SK-N-SH (cell line): ENCODE results near the gene TMEM117.

Experiments
- CTCF ChIP-seq: fragments of 200-600 bp; sonication (generic); IDR thresholded peaks from 2 replicates; pipeline ENCODE4 v1.6.1; 2017; ENCODE audit warnings: antibody characterized with exemption, mild to moderate bottlenecking, moderate library complexity
- EZH2phosphoT487 ChIP-seq: fragments of 200-600 bp; sonication (generic); IDR thresholded peaks from 2 replicates; pipeline ENCODE4 v1.6.1; 2017; ENCODE audit warnings: low read depth, mixed run types, mild to moderate bottlenecking, antibody characterized with exemption, moderate library complexity, borderline replicate concordance
- FOSL2 ChIP-seq: IDR thresholded peaks from 2 replicates; pipeline ENCODE4 v1.4.0; 2012; ENCODE audit warnings: low read depth, mild to moderate bottlenecking, moderate library complexity, borderline replicate concordance
- MAX ChIP-seq: IDR thresholded peaks from 2 replicates; pipeline ENCODE4 v1.4.0; 2012; ENCODE audit warnings: low read depth
- NFIC ChIP-seq: IDR thresholded peaks from 2 replicates; pipeline ENCODE4 v1.4.0; 2012; ENCODE audit warnings: borderline replicate concordance
- PBX3 ChIP-seq: IDR thresholded peaks from 2 replicates; pipeline ENCODE4; 2012
- POLR2AphosphoS5 ChIP-seq: IDR thresholded peaks from 2 replicates; pipeline ENCODE4 v1.6.1; 2012; ENCODE audit warnings: low read depth, low read length
- RAD21 ChIP-seq: IDR thresholded peaks from 2 replicates; pipeline ENCODE4 v1.6.1; 2012; ENCODE audit warnings: mild to moderate bottlenecking, low read length
- SMC3 ChIP-seq: IDR thresholded peaks from 2 replicates; pipeline ENCODE4 v1.6.1; 2012; ENCODE audit warnings: low read depth, low read length, improper control_type of control experiment
- TCF12 ChIP-seq: IDR thresholded peaks from 2 replicates; pipeline ENCODE4 v1.4.0; 2012
- TEAD4 ChIP-seq: IDR thresholded peaks from 2 replicates; pipeline ENCODE4 v1.4.0; 2012; ENCODE audit warnings: mild to moderate bottlenecking, borderline replicate concordance; ENCODE audit not compliant: insufficient read depth
- USF1 ChIP-seq: IDR thresholded peaks from 2 replicates; pipeline ENCODE4 v1.4.0; 2012; ENCODE audit warnings: low read depth, borderline replicate concordance
- YY1 ChIP-seq: IDR thresholded peaks from 2 replicates; pipeline ENCODE4 v1.4.0; 2012; ENCODE audit warnings: low read depth, mild to moderate bottlenecking

GRCh38 chr12:44114906-44115305 lies 279.0 kb downstream of the TMEM117 start:
- no peak for TF ChIP-seq MAX
- TF ChIP-seq RAD21 = no peak
- no peak for TF ChIP-seq SMC3
- no peak for TF ChIP-seq EZH2phosphoT487
- TF ChIP-seq CTCF = no peak
- no peak for TF ChIP-seq TCF12
- no peak for TF ChIP-seq PBX3
- no peak for TF ChIP-seq POLR2AphosphoS5
- no peak for TF ChIP-seq YY1
- no peak for TF ChIP-seq TEAD4
- no peak for TF ChIP-seq USF1
- TF ChIP-seq FOSL2 = no peak
- TF ChIP-seq NFIC = no peak
